Erythroblast (primary cell): ENCODE data around the gene OCA2.

ENCODE experiments used
- GATA1 ChIP-seq: IDR thresholded peaks from 2 replicates; pipeline ENCODE4 v1.6.1; 2011; ENCODE audit warnings: low read depth, mild to moderate bottlenecking, control low read depth, low read length, moderate library complexity
- POLR2A ChIP-seq: IDR thresholded peaks from 2 replicates; pipeline ENCODE4 v1.6.1; 2011; ENCODE audit warnings: mild to moderate bottlenecking, low read length

GRCh38 chr15:28003302-28004037 is 95.6 kb downstream of the OCA2 start:
- no peak for TF ChIP-seq POLR2A
- no peak for TF ChIP-seq GATA1
